ENCODE results near the gene RBMS1.

GRCh38 chr2:160309585-160309984 lies 184.0 kb downstream of the RBMS1 start:
- TF ChIP-seq, protein P1, sequence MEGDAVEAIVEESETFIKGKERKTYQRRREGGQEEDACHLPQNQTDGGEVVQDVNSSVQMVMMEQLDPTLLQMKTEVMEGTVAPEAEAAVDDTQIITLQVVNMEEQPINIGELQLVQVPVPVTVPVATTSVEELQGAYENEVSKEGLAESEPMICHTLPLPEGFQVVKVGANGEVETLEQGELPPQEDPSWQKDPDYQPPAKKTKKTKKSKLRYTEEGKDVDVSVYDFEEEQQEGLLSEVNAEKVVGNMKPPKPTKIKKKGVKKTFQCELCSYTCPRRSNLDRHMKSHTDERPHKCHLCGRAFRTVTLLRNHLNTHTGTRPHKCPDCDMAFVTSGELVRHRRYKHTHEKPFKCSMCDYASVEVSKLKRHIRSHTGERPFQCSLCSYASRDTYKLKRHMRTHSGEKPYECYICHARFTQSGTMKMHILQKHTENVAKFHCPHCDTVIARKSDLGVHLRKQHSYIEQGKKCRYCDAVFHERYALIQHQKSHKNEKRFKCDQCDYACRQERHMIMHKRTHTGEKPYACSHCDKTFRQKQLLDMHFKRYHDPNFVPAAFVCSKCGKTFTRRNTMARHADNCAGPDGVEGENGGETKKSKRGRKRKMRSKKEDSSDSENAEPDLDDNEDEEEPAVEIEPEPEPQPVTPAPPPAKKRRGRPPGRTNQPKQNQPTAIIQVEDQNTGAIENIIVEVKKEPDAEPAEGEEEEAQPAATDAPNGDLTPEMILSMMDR (IDR thresholded peaks at IDR 0.05) = no peak
- no peak for TF ChIP-seq POLR2A (IDR thresholded peaks at IDR 0.05)

All from right lobe of liver (tissue), 4 donors.